Mesodermal cell (in vitro differentiated cells): Measurements from ENCODE around the gene HOTAIR.

Experiments
- H3K27ac ChIP-seq: 2 replicates; pipeline ENCODE4 v1.7.0; 2013; ENCODE audit warnings: mild to moderate bottlenecking, low read depth, low read length, moderate library complexity; ENCODE audit not compliant: severe bottlenecking
- H3K36me3 ChIP-seq: 2 replicates; pipeline ENCODE4 v1.7.1; 2013; ENCODE audit warnings: mild to moderate bottlenecking, low read length, moderate library complexity; ENCODE audit not compliant: control insufficient read depth, insufficient read depth
- H3K4me1 ChIP-seq: one replicate; pipeline ENCODE4 v1.7.1; 2013; ENCODE audit warnings: mild to moderate bottlenecking, low read length; ENCODE audit not compliant: insufficient read depth, control insufficient read depth, poor library complexity, severe bottlenecking
- H3K4me3 ChIP-seq: 2 replicates; pipeline ENCODE4 v1.7.0; 2013; ENCODE audit warnings: low read length, control low read depth, mild to moderate bottlenecking; ENCODE audit not compliant: insufficient read depth, poor library complexity, severe bottlenecking; ENCODE audit errors: extremely low read depth
- H3K9me3 ChIP-seq: 2 replicates; pipeline ENCODE4 v1.7.1; 2013; ENCODE audit warnings: mild to moderate bottlenecking, low read length, moderate library complexity; ENCODE audit not compliant: control insufficient read depth
- WGBS, 2 experiments: methylation state at CpG; one replicate each; pipeline ENCODE4 v1.1.5; 2013; ENCODE audit warnings: missing lambda C conversion rate in 2 of 2; ENCODE audit not compliant: insufficient coverage in 2 of 2; 5-methylcytosine and 5-hydroxymethylcytosine counted together

HOTAIR gene

GRCh38 chr12:54010972-54011664, 36.4 kb upstream of the HOTAIR start:
- Histone ChIP-seq H3K9me3 (no peaks in the 10 kb centered on the region), H3K4me3 (no peak overlapping the region), H3K4me1 (peaks cover 9% of the 10 kb centered on the region), H3K36me3 (no peaks in the 10 kb centered on the region), H3K27ac (no peak overlapping the region)
- 7 to 11% methylated on average over 8 to 12 of the region's 17 CpGs for WGBS, 2 experiments

GRCh38 chr12:54010053-54010971, 35.6 kb upstream of the HOTAIR start:
- Histone ChIP-seq H3K36me3 (no peaks in the 10 kb centered on the region), H3K4me3 (peak overlapping the region; percentile 30), H3K9me3 (no peaks in the 10 kb centered on the region), H3K27ac (peak overlapping the region; percentile 23), H3K4me1 (peaks cover 9% of the 10 kb centered on the region)
- WGBS, 2 experiments, result 14 to 15% methylated on average over 6 to 7 of the region's 10 CpGs

- Histone ChIP-seq H3K4me1 (peaks cover 9% of the 10 kb centered on the region), H3K27ac (peak overlapping the region; percentile 49), H3K36me3 (no peaks in the 10 kb centered on the region), H3K9me3 (no peaks in the 10 kb centered on the region), H3K4me3 (peak overlapping the region; percentile 30)
- 2% methylated on average over 22 to 32 of the region's 51 CpGs for WGBS, 2 experiments
Observed at GRCh38 chr12:54009171-54010052, 34.7 kb upstream of the HOTAIR start.

- no peaks in the 10 kb centered on the region for H3K36me3 ChIP-seq
- H3K4me1 ChIP-seq, result peaks cover 7% of the 10 kb centered on the region
- no peaks in the 10 kb centered on the region for H3K9me3 ChIP-seq
- no peak overlapping the region for H3K4me3 ChIP-seq
- 0% methylated on average over 1 of the region's 2 CpGs; no CpG with 5 or more reads in 1 of the 2 experiments for WGBS, 2 experiments
- no peak overlapping the region for H3K27ac ChIP-seq
Observed at GRCh38 chr12:54008260-54008552, 33.5 kb upstream of the HOTAIR start.

- Histone ChIP-seq H3K9me3 (no peaks in the 10 kb centered on the region), H3K4me3 (no peak overlapping the region), H3K27ac (no peak overlapping the region), H3K36me3 (no peaks in the 10 kb centered on the region), H3K4me1 (peaks cover 2% of the 10 kb centered on the region)
- WGBS, 2 experiments, result 14 to 43% methylated on average over 1 of the region's 2 CpGs
Observed at GRCh38 chr12:54007538-54008259, 32.9 kb upstream of the HOTAIR start.

- 30% methylated on average over 16 to 19 of the region's 22 CpGs for WGBS, 2 experiments
- Histone ChIP-seq H3K27ac (peak overlapping the region; percentile 17), H3K4me3 (peak overlapping the region; percentile 7)
Observed at GRCh38 chr12:54006559-54007220, 31.9 kb upstream of the HOTAIR start.

GRCh38 chr12:54005853-54006558, 31.3 kb upstream of the HOTAIR start:
- Histone ChIP-seq H3K36me3 (no peaks in the 10 kb centered on the region), H3K9me3 (no peaks in the 10 kb centered on the region), H3K4me3 (peak overlapping the region; percentile 7), H3K4me1 (no peaks in the 10 kb centered on the region), H3K27ac (peak overlapping the region; percentile 17)
- WGBS, 2 experiments, result 6 to 8% methylated on average over 39 of the region's 39 CpGs

More at GRCh38 chr12:54006559-54007220, 31.9 kb upstream of the HOTAIR start:
- no peaks in the 10 kb centered on the region for H3K36me3 ChIP-seq
- no peaks in the 10 kb centered on the region for H3K4me1 ChIP-seq
- H3K9me3 ChIP-seq, result no peaks in the 10 kb centered on the region

- no peaks in the 10 kb centered on the region for H3K36me3 ChIP-seq
- WGBS, 2 experiments, result 3 to 9% methylated on average over 7 to 21 of the region's 26 CpGs
- H3K4me1 ChIP-seq, result no peaks in the 10 kb centered on the region
- H3K9me3 ChIP-seq, result no peaks in the 10 kb centered on the region
- no peak overlapping the region for H3K4me3 ChIP-seq
- H3K27ac ChIP-seq, result no peak overlapping the region
Observed at GRCh38 chr12:54005531-54005852, 30.7 kb upstream of the HOTAIR start.

- Histone ChIP-seq H3K9me3 (no peaks in the 10 kb centered on the region), H3K4me1 (no peaks in the 10 kb centered on the region), H3K27ac (no peak overlapping the region), H3K36me3 (no peaks in the 10 kb centered on the region), H3K4me3 (no peak overlapping the region)
- WGBS, 2 experiments, result 14 to 30% methylated on average over 16 to 18 of the region's 31 CpGs
Observed at GRCh38 chr12:54004841-54005530, 30.2 kb upstream of the HOTAIR start.
